GM21360 (cell line): ENCODE measurements around the gene GAB2.
"Not testable (repeated sequence)": the region's sequence is repeated elsewhere in the genome, so short reads cannot be mapped to it uniquely, and the experiment has no call there.

ENCODE experiments used
- ATAC-seq: cut with Tn5 transposase; IDR thresholded peaks from one replicate; pipeline ENCODE4 v1.9.1; 2021; ENCODE audit warnings: mild to moderate bottlenecking, moderate library complexity; ENCODE audit not compliant: unreplicated experiment

The GAB2 gene

DNA sequence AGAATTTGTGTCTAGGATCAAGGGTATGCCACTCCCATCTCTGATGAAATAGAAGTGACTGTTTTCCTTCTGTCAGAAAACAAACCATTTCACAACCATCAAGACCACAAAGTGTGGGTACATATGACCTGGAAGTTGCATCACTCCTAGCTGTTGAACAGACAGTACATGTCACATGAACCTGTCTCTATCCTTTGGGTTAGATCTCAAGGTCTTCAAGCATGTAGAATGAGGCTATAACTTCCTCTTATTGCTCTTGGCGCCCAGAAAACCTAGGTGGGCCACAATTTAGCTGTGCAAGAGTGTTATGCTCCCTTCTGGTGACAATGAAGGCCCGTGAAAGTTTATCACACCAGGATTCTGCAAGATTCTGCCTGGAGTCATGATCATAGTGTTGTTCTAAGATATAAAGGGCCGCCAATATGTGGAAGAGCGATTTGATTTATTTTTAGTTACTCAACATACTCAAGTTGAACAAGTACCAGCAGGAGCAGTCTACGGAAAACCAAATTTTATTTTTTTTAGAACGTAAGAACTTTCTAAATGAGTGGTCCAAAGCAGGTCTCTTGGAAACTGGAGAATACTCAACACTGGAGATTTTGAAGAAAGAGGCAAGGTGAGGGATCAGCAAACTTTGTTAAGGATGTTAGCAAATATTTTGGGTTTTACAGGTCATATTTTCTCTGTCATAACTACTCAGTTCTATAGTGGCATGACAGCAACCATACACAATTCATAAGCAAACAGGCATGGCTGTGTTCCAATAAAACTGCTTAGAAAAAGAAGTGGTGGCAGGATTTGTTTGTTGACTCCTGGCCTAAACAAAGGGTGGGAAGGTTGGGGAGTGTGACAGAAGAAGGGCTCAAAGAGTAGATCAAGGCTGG lies 127.1 kb downstream of the GAB2 start:
- no peak for ATAC-seq

DNA sequence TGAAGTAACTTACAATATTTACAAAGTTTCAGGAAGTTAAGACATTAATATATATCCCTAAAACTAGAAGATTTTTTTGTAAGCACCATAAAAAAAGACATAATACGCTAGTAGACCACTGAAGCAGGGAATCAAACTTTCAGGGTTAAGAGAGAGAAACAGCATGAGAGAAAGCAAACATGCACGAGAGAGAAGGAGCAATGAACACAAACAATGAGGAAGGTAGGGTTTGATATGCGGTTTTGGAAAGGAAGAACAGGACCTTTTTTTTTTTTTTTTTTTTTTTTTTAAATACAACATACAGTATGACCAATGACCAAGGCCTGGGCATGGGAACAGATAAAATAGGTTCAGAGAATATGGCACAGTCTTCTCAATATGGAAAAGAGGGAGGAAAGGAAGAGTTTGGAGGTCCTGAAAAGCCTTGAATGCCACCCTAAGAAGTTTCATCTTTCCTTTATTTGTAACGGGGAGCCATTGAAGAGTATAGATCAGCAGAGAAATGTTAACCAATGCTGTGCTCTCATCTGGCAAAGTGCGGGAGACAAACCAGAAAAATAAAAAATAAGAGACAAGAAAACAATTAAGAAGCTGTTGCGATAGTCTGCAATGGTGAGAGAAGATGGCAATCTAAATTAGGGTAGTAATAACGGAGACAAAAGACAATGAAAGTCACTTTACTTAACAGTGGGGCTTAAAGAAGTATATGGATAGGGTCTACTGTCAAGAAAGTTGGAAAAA lies 127.9 kb downstream of the GAB2 start:
- ATAC-seq: no peak

DNA sequence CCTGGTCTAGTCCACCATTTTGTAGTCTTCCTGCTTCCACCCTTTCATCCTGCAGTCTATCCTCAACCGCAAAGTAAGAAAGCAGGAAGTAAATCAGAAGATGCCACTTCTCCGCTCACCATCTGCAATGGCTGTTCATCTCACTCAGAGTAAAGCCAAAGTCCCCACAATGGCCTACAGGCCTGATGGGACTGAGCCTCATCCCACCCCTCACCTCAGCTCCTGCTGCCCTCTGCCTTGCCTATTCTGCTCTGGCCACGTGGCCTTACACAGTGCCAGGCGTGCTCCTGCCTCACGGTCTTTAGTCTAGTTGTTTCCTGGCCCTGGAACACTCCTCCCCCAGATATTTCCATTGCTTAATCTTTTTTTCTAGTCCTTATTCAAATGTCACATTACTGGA lies 133.4 kb downstream of the GAB2 start:
- ATAC-seq: no peak

DNA sequence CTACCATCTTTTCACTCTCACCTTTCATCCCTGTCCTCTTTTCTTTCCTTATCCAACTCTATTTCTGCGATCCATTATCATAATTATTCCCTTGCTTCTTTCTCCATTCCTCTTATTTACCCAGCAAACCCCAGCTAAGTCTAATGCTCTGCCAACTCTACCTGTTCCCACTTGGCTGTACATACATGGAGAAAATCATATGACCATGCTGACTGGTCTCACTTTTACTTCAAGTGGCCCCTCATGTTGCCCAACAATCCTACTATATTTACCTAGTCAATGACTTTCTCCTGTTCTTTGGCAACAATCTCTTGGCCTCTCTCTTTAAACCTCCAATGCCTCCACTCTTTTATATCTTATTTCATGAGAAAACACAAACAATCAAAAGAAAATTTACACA lies 134.8 kb downstream of the GAB2 start:
- ATAC-seq: no peak

GRCh38 chr11:78281511-78281910 lies 136.1 kb downstream of the GAB2 start:
- ATAC-seq: no peak

DNA sequence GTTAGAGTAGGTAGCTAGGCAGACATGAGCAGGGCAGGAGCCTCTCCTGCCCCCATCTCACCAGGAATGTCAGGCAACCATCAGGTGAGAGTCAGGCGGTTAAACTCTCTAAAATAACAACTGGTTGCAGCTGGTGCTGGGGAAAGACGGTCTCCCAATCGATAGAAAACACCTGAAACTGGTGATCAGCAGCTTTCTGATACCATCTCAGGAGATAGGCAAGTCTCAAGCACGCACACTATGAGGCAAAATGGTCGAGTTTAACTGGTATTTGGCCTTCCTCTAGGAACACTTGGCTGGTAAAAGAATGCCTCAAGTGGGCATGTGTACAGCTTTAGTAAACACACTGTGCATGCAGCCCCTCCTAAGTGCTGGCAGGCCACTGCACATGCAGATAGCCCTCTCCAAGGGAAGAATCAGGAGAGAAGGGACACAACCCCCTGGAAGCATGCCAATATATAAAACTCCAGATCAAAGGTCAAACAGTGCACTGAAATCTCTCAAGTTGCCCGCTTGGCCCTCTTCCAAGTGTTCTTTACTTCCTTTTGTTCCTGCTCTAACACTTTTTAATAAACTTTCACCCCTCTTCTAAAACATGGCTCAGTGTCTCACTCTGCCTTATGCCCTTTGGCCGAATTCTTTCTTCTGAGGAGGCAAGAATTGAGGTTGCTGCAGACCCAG lies 140.2 kb downstream of the GAB2 start:
- no peak for ATAC-seq

DNA sequence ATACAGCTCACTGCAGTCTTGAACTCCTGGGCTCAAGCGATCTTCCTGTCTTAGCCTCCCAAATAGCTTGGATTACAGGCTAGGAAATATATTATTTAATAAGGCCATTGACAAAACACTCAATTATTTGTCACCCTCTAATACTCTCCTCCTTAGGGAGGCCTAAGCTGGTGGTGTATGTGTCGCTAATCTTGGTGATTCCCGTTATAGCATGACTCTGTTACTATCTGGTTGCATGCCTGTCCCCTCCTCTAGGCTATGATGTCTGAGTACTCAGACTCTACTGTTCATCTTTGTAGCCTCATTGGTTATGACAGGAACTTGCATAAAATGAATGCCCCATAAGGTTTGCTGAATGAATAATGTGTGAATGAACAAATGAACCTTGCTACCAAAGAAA lies 141.3 kb downstream of the GAB2 start:
- no peak for ATAC-seq

- no peak for ATAC-seq
These were observed 142.9 kb downstream of the GAB2 start for GRCh38 chr11:78274739-78275138.

DNA sequence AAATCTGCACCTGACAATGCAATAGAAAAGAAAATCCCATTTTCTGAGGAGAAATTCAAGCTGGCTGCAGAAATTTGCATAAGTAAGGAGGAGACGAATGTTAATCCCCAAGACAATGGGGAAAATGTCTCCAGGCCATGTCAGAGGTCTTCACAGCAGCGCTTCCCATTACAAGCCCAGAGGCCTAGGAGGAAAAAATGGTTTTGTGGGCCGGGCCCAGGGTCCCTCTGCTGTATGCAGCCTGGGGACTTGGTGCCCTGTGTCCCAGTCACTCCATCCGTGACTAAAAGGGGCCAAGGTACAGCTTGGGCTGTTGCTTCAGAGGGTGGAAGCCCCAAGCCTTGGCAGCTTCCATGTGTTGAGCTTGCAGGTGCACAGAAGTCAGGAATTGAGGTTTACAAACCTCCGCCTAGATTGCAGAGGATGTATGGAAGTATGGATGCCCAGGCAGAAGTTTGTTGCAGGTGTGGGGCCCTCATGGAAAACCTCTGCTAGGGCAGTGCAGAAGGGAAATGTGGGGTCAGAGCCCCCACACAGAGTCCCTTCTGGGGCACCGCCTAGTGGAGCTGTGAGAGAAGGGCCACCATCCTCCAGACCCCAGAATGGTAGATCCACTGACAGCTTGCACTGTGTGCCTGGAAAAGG lies 144.9 kb downstream of the GAB2 start:
- ATAC-seq: not testable (repeated sequence)

DNA sequence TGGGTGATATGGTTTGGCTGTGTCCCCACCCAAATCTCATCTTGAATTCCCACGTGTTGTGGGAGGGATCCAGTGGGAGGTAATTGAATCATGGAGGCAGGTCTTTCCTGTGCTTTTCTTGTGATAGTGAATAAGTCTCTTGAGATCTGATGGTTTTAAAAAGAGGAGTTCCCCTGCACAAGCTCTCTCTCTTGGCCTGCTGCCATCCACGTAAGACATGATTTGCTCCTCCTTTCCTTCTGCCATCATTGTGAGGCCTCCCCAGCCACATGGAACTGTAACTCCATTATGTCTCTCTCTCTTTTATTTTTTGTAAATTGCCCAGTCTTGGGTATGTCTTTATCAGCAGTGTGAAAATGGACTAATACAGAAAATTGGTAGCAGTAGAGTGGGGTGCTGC lies 145.8 kb downstream of the GAB2 start:
- not testable (repeated sequence) for ATAC-seq

DNA sequence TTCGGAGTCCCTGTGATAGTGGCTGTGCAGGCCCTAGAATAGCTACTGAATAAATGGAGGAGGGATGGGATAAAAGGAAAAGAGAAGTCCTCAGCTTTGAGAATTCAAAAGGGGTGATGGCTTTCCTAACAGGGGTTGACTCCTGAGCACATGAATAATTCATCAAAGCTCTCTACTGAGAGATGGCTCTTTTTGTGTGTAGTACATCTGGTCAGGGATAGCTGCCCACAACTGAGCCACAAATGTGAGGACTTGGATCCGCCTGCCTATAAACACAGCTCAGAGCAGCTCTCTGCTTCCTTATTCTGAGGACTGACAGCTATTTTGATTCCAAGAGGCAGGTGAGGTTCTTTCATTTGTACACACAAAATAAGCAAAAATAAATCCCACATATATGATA lies 146.6 kb downstream of the GAB2 start:
- ATAC-seq: no peak

GRCh38 chr11:78269806-78270205 lies 147.8 kb downstream of the GAB2 start:
- ATAC-seq: no peak

GRCh38 chr11:78268591-78269410 lies 148.8 kb downstream of the GAB2 start:
- no peak for ATAC-seq

DNA sequence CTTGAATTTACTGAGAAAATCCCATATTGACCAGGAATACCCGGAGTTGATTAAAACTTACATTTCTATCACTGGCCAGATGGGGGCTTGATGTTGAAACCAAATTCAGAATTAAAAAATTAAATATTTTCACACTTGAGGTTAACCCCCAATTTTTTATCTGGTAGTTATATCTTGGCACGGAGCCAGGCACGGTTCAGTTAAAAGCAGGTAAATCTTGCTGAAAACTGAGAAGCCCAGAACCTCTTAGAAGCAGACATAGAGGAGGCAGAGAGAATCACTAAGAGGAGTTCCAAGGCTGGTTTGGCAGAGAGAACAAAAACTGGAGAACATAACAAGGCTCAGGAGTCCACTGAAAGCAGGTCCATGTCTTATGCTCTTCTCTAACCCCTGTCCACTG lies 151.2 kb downstream of the GAB2 start:
- no peak for ATAC-seq

- ATAC-seq: no peak
These were observed 152.3 kb downstream of the GAB2 start for GRCh38 chr11:78265326-78265725.

DNA sequence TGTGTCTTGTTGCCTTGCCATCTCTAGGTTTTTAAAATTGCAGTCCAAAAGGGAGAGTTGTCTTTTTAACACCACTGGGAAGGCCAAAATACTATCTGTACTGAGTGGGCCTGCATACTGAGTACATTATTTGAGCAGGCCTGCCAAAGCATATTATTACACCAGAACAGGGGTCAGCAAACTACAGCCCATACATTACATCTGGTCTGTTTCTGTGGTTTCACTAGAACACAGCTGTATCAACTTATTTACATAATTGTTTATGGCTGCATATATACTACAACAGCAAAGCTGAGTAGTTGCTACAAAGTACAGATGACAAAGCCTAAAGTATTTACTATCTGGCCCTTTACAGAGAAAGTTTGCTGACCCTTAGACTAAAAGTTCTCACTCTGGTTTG lies 154.9 kb downstream of the GAB2 start:
- ATAC-seq: no peak

GRCh38 chr11:78262238-78262637 lies 155.4 kb downstream of the GAB2 start:
- no peak for ATAC-seq

DNA sequence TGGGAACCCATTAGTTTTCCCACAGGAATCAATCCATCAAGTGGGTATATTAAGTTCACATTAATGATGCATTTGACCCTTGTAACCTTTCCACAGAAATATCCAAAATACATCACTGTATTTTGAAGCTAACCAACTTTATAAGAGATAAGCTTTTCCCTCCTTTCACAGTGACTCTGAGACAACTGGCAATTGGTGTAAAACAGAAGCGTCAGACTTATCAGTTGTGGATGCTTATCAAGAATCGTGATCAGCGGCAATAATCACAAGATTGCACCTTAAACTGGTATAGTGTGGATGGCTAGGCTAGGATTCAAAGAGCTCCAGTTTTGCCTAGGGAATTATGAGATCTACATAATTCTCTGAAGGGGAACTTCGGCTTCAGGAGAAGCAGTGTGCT lies 155.8 kb downstream of the GAB2 start:
- ATAC-seq: no peak

GRCh38 chr11:78261367-78261766 lies 156.3 kb downstream of the GAB2 start:
- ATAC-seq: no peak

DNA sequence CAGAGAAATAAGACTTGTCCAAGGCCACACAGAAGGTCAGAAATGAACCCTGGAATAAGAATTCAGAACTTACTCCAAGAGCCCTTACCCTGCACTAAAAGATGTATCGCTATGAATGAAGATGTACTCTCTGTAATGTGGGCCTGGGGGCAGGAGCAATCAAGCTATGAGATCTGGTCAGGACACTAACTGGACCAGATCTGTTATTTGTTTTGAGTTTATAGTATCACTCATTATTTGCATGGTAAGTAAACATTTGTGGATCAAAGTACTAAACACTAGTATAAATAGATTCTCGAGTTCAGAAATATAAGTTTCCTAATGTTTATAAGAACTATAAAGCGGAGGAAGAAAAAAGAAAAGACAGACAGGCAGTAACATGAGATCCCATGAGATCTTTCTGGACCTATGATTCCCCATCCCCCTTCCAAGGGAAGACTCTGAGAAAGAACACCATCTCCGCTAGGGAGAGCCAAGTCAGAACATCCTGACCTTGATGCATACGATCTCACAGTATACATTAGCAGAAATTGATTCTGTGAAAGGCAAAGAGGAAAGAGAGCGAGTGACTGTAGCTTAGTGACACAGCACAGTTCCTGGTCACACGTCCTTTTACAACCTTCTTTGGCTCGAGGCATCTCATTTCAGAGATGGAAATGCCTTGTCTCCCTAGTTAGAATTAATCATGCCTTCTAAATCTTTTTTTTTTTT lies 157.7 kb downstream of the GAB2 start:
- no peak for ATAC-seq
